ENCODE data around the gene TFF2. TPM values are rescaled to one million over a fixed set of nuclear protein-coding genes. Genes with fewer than 3 reads are reported as not detected.

Gene TFF2
- total RNA-seq, 1 experiment from 2014 or later = 1.1 TPM

GRCh38 chr21:42305707-42306147 is 45.1 kb downstream of the TFF2 start:
- DNase-seq (ENCODE audit: low read depth, low spot score) = no peak
- BruUV-seq (replicated peaks) = no TSS peak
- no peaks in the 10 kb centered on the region for H3K27me3 ChIP-seq (ENCODE audit: control insufficient read depth, insufficient read depth, low read length)
- intact Hi-C loops (cut with micrococcal nuclease; ENCODE audit: unreplicated experiment) = loop anchor here (2.0 kb wide), 1 partner anchor 145 kb away; no protein-coding TSS in a partner anchor
- ATAC-seq = no peak
- no peak for TF ChIP-seq REST (IDR thresholded peaks at IDR 0.05; ENCODE audit: insufficient read depth in 1 of 2, low read depth in 2 of 2, low read length in 1 of 2)
- TF ChIP-seq CTCF (IDR thresholded peaks at IDR 0.05) = no peak
- no peak for TF ChIP-seq TCF7L2 (IDR thresholded peaks at IDR 0.05; ENCODE audit: low read depth, low read length)
- no peak for TF ChIP-seq SIN3A (IDR thresholded peaks at IDR 0.05; ENCODE audit: borderline replicate concordance, insufficient read depth, low read depth, low read length)
- no peak for TF ChIP-seq POLR2AphosphoS5 (IDR thresholded peaks at IDR 0.05; ENCODE audit: low read depth, low read length)
- in situ Hi-C loops (cut with HindIII; ENCODE audit: low pct_unique_long_range_greater_than_20kb, low sequenced_read_pairs) = no loop called here
- no peak overlapping the region for H3K27ac ChIP-seq (ENCODE audit: low read length)
- H3K36me3 ChIP-seq (ENCODE audit: control insufficient read depth, insufficient read depth, low read length) = no peaks in the 10 kb centered on the region
- no peak overlapping the region for H3K4me3 ChIP-seq (ENCODE audit: low read depth in 2 of 2, low read length in 2 of 2)
- H3K9me3 ChIP-seq (ENCODE audit: control insufficient read depth, insufficient read depth, low read depth, low read length) = no peaks in the 10 kb centered on the region
- POLR2A ChIA-PET = interaction anchor here (0.5 kb wide), 1 partner anchor 260 kb away, joined by 7 read pairs; no protein-coding TSS in a partner anchor
- peaks cover 5% of the 10 kb centered on the region; the same call in 1 of the 2 replicates for H3K4me1 ChIP-seq (ENCODE audit: control insufficient read depth, insufficient read depth, low read length)
- CTCF ChIA-PET = no interaction called here

- no TSS peak for BruUV-seq (replicated peaks)
- in situ Hi-C loops (cut with HindIII; ENCODE audit: low pct_unique_long_range_greater_than_20kb, low sequenced_read_pairs) (no loop called here), intact Hi-C loops (cut with micrococcal nuclease; ENCODE audit: unreplicated experiment) (no loop called here)
- TF ChIP-seq POLR2AphosphoS5 (IDR thresholded peaks at IDR 0.05; ENCODE audit: low read depth, low read length) = no peak
- no peak for TF ChIP-seq CTCF (IDR thresholded peaks at IDR 0.05)
- TF ChIP-seq TCF7L2 (IDR thresholded peaks at IDR 0.05; ENCODE audit: low read depth, low read length) = no peak
- no peak for TF ChIP-seq REST (IDR thresholded peaks at IDR 0.05; ENCODE audit: insufficient read depth in 1 of 2, low read depth in 2 of 2, low read length in 1 of 2)
- TF ChIP-seq SIN3A (IDR thresholded peaks at IDR 0.05; ENCODE audit: borderline replicate concordance, insufficient read depth, low read depth, low read length) = no peak
- Histone ChIP-seq H3K4me1 (ENCODE audit: control insufficient read depth, insufficient read depth, low read length) (peaks cover 5% of the 10 kb centered on the region; the same call in 1 of the 2 replicates), H3K27ac (ENCODE audit: low read length) (no peak overlapping the region), H3K4me3 (ENCODE audit: low read depth in 2 of 2, low read length in 2 of 2) (no peak overlapping the region), H3K27me3 (ENCODE audit: control insufficient read depth, insufficient read depth, low read length) (no peaks in the 10 kb centered on the region), H3K36me3 (ENCODE audit: control insufficient read depth, insufficient read depth, low read length) (no peaks in the 10 kb centered on the region), H3K9me3 (ENCODE audit: control insufficient read depth, insufficient read depth, low read depth, low read length) (no peaks in the 10 kb centered on the region)
- ChIA-PET CTCF (no interaction called here), POLR2A (no interaction called here)
- DNase-seq (ENCODE audit: low read depth, low spot score) (no peak), ATAC-seq (no peak)
Observed at GRCh38 chr21:42304556-42305454, 46.0 kb downstream of the TFF2 start.

Measured in Panc1 (cell line).